HG03439 (cell line): ENCODE data around the gene MBOAT2.

Source experiments
- ATAC-seq: cut with Tn5 transposase; IDR thresholded peaks from one replicate; pipeline ENCODE4 v1.9.1; 2021; ENCODE audit warnings: mild to moderate bottlenecking, moderate library complexity; ENCODE audit not compliant: unreplicated experiment

Gene MBOAT2

DNA sequence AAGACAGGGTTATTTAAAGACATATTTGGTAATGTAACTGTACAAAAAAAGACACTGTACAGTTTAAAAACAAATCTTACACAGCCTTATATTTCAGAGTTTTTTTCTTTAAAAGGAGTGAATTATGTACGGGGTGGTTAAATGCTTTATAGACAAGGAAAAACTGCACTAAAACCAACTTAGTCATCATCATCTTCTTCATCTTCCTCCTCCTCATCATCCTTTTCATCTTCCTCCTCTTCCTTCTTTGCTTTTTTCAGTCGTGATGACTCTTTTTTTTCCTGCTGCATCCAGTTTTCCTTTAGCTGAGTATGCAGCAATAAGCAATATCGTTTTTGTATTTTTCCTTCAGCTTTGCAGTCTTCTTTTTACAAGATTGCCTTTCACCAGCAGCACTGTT lies 14.6 kb upstream of the MBOAT2 start:
- no peak for ATAC-seq

DNA sequence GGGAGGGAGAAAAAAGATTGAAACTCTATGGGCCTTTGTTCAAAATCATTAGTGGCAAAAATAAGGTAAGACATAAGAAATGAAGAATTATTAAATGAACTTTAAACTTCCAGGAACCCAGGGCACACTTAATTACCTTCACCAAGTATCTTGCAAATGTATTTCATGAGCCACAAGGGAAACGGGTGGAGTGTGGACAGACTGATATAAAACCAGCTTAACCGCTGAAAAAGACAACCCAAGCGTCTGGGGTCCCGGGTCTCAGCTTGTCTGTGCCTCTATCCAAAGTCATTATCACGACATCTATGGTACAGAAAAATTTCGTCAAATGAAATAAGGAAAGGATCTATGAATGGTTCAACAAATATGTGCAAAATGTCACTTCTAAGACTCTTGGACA lies 13.9 kb upstream of the MBOAT2 start:
- no peak for ATAC-seq

DNA sequence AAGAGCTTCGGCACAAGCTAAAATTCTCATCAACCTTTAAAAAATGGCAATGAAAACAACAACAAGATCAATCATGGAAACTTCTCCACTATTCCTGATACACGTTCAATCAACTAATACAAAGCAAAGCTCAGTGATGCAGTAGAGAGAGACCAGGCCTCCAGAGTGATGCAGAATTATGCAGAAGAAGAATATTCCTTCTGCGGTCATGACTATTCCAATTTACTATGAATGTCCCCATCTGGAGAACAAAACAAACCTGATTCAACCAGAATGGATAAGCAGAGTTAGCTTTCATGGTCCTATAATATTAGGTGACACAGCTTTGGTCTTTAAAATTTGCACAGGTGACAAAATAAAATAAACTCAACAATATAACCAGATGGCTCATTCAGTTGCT lies 12.5 kb upstream of the MBOAT2 start:
- ATAC-seq, result no peak

DNA sequence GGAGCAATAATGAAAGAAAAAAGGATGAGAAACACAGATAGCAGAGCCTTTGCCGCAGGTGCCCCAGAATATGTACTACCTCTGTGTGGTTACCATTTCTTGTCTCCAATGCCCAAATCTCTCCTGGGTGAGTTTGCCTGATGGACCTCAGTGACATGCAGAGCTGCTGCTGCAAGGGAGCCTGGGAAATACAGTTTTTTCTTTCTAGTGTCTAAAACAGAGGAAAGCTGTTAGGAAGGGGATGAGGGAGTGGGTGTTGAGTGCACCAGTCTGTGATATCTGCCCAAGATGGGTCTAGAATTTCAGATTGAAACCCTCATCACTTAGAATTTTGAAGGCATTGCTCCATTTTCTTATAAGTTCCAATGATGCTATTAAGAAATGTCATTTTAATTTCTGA lies 9.9 kb upstream of the MBOAT2 start:
- no peak for ATAC-seq

DNA sequence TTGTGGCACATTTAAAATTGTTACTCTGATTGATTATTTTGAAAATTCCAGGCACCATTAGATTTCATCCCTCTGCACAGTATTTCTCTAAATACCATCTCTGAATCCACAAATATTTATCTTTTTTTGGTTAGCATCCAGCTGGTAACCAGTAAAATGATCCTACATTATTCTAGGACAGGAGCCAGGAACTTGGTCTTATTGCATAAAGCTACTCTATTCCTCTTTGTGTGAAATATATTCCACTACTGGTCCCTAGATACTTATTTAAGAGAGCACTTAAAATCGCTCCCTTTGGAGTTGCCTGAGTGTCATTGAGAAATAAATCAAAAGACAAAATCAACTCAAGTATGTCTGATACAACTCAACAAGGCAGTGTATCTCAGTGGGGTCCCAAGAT lies 7.4 kb upstream of the MBOAT2 start:
- ATAC-seq, result no peak

DNA sequence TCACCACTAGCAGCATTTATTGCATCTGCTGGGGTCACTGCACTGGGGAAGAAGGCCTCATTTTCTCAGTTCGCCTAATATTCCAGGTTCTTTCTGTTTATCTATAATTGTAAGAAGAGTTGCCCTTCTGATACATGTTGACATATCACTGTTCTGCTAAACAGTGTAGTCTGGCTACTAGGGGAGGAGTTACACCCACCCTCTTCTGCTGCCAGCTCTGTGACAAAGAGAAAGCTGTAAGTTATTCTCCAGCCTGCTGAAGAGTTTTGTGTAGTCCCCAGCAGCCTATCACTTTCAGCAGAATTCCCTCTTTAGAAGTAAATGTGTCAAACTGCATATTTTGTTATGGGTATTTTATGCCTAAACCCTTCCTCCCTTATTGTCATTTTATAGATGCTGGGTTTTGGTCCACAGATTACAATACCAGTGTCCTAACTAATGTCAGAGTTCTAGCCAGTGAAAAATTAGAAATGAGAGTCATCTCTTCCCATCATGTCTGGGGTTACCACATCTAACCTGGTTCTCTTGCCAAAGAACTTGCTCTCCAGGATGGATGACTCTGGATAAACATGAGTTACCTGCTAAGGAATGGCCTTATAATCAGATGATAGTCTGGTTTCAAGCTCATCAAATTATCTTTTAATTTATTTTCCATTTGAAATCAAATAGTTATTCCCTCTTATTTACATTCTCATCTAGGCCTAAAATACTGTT lies 5.6 kb upstream of the MBOAT2 start:
- ATAC-seq, result no peak

DNA sequence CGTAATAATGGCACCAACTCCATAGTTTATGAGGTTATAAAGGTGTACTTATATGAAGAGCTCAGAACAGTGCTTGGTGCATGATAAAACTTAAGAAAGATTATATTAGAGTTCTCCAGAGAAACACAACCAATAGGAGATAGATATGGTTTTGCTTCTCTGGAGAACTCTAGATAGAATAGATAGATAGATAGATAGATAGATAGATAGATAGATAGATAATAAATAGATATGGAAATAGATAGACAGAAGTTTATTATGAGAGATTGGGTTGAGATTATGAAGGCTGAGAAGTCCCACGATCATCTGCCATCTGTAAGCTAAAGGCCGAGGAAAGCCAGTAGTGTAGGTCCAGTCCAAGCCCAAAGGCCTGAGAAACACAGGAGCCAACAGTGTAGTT lies 2.9 kb upstream of the MBOAT2 start:
- no peak for ATAC-seq

DNA sequence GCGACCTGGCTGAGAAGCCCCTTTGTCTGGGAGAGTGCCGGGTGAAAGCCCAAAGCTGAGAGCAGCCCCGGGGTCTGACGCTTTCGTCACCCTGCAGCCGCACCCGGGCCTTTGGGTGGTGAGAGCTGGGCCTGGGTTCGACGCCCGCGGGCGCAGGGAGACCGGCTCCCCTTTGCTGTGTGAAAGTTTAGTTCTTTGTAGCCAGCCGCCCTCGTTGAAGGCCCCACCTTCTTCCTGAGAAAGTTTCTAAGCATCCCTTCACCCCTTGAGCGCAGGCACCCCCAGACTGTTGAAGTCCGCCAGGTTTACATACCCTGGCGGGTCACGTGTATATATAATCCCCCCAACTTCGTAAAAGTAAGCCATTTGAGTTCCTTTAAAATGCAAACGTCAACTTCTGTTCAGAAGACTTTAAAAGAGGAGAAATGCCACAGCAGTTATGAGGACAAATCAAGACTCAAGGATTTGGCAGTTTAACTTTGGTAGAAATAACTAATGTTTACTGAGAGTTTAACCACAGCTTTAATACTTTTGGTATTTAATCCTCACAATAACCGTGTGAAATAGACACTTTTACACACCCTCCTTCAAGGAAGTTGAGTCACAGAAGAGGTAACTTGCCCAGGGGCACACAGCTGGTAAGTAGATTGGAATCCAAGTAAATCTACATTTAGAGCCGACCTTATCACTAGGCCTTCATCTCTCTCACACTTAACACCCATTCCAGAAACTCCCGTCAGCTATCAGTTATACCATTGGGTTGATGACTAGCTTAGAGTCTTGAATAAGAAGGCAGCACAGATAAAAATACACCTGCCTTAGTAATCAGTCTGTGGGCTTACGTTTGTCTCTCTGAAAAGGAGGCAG lies 1.1 kb upstream of the MBOAT2 start:
- ATAC-seq, result no peak

DNA sequence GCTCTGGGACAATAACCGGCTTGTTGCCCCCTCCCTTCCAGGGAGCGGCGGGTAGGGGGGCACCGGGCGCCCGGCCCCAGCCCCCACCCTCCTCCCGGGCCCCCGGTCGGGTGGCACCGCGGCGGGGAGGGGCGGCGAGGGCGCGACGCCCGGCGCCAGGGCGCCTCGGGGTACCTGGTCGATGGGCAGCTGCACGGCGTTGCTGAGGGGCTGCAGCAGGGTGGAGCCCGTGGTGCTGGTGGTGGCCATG lies 193 bp downstream of the MBOAT2 start:
- ATAC-seq, result peak; percentile 10

DNA sequence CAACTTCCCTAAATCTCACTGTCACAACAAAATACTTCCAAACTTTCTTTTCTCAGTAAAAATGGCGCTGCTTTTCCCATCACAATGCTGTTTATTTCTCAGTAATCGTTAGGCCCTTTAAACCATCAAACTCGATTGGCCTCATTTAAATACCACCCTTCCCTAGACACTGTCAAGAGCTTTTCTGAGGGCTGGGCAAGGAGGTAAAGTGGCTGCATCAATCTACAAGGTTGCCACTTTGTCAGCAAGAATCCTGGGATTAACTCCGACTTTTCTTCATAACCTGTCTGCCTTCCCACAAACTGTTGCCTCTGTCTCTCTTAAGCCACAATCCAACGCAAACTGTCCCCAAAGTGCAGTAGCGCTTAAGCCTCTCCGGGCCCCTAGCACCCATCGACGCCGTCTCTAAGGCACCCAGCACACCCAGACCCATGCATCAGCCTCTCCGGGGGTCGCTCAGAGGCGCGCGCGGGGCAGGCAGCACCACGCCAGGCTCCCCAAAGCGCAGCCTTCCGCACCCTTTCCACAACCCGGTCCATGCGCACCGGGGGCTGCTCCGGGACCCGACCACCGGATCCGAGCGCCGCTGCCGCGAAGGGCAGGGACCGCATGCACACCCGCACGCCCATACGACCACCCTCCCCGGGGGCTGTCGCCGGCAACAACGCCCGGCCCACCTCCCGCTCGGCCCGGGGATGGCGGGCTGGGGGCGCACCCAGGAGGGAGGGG lies 683 bp downstream of the MBOAT2 start:
- no peak for ATAC-seq

DNA sequence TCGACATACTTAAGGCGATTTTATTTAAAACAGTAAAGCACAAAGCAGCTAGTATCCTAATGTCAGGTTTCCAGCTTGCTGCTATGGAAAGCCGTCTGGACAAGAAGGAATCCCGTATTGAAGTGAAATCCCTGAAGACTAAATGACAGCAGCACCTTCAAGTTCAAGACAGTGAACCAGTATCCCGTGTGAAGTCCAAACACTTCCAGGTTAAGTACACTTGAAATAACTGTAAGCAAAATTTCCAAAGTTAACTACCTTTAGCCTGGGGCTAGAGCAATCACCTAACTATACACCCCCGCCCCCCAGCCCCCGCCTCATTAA lies 1.2 kb downstream of the MBOAT2 start:
- no peak for ATAC-seq

DNA sequence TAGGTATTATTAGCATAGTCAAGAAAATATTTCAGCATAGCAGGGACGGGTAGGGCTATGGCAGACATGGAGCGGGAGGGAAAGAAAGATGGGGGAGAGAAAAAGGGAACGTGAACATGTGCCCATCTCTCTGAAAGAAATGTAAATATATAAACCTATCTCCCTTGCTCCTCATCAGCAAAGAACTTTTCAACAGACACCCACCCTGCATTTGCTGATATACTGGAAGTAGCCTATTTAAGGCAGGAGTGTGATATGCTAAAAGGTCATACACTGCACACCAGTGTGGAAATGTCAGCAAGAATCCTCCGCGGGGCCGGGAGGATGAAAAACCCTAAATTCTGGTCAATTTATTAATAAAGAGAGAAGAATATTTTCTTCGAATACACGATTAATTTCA lies 1.7 kb downstream of the MBOAT2 start:
- ATAC-seq, result no peak

DNA sequence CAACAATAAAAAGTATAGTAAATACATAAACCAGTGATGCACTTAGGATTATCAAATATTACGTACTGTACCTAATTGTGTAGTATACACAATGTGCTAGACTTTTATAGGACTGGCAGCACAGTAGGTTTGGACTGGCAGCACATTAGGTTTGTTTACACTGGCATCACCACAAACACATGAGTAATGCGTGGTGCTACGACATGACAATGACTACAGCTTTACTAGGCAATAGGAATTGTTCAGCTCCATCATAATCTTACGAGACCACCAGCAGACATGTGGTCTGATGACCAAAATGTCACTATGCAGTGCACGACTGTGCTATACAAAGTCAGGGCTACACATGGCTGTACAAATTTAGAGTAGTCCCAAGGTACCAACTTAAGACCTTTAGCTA lies 2.3 kb downstream of the MBOAT2 start:
- no peak for ATAC-seq

DNA sequence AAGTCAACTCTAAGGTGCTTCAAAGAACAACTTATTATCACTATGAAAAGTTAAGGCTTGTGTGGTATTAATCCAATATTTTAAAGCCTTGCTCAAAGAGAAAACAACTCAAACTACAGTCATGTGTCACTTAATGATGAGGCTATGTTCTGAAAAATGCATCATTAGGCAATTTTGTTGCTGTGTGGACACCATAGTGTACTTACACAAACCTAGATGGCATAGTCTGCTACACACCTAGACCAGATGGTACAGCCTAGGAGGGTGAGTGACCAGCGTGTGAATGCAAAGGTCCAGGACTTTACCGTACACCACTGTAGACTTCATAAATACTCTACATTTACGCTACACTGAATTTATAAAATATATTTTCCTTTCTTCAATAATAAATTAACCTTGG lies 3.0 kb downstream of the MBOAT2 start:
- ATAC-seq, result no peak

DNA sequence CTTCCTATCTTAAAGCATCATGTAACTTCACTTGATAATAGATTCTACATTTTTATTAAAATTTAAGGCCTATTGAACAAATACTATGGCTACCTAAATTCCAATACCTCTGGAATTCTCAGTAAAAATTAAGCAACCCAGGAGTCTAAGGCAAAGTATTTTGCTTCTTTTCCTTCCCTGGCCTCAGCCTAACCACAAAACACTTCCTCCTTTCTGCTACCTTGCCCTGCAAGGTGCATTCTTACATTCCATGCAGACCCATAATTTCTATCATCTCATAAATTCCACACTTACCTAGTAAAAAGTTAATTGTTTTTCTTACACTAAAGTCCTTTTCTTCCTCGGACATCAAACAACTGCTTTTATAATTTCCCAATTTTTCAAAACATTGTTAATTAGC lies 3.7 kb downstream of the MBOAT2 start:
- ATAC-seq, result no peak

DNA sequence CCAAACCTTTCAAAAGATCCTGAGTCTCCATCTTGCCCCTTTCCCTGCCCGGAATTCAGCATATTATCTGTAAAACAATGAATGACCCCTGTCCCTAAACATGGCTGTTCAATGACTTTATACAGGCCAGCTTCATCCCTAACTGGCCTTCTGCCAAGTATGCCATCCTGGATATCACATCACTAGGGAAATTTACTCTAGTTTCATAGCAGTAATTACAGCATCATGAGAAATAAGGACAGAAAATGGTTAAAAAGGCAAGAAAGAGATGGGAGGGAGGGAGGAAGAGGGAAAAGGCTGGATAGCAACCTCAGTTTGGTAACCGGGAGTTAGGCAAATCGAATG lies 4.4 kb downstream of the MBOAT2 start:
- ATAC-seq, result no peak

DNA sequence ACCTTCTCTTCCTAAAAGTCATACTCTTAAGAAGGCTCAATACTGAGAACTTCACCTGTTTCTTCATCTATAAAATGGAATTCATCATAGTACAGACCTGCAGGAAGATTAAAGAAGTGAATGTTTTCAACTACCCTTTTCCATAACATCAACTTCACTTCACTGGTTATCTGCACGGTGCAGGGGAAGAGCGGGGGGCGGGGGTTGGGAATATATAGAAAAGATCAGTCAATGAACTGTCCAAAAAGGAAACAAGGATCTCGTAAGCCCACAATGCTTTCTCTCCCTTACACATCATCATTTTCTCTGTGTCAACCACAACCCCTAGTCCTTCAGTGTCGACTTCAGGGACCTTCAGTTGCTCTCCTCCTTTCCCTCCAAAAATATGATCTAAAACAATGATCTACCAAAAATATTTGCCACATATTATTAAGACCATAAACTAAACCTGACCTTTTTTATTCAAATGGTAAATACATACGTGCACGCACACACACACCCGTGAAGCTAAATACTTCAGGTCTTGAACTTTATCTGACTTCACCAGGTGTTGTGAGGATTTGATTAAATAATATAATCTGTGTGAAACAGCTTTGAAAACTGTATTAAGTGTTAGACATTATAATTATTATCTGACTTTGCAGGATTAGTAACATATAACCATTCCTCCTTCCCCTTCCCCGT lies 4.9 kb downstream of the MBOAT2 start:
- ATAC-seq, result no peak

DNA sequence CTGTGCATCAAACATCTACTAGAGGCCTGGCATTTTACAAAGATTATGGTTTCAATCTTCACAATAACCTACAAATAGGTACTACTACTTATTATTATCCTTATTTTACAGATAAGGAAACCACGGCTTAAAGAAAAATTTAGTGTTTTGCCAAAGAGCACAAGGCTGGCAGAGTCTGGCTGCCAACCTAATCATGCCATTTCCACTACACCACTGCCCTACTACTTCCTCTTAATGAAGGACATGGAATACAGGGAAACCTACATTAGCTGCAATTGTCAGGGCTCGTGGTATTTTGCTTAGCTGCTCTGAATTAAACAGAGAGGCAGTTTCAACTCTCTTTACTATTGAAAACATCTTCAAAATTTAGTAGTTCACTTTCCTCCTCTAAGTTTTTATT lies 5.9 kb downstream of the MBOAT2 start:
- no peak for ATAC-seq

DNA sequence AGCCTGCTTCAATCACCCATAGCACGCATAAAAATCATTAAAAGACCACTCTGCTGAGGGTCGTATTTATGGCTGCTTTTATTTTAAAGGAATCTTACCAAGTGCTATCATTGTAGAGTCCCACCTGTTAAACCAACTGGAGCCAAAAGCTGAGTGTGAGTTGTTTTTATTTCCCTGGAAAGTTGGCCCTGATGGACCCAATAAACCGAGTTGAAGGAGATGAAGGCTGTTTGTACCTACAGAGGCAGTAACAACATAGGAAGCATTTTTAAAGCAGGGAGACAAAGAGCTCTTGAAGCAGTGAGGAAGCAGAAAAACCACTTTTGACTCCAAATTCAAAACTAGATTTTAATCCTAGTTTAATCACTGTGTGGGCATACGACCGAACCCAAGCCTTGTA lies 6.4 kb downstream of the MBOAT2 start:
- ATAC-seq, result no peak

DNA sequence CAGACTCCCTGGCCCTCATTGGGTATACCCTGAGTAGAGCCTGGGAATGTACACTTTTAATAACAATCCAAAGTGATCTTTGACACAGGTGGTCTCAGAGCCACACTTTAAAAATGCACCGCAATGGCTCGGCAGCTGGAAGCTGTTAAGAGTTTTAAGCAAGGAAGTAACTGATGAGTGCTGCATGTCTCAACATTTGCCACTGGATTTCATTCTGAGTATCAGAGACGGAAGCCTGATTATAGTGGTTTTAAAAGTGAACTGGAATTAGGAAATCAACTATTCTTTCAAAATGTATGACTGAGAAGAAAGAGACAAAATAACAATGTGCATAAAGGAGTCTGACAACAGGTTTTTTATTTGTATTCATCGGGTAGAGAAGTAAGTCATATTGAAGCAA lies 7.5 kb downstream of the MBOAT2 start:
- no peak for ATAC-seq

DNA sequence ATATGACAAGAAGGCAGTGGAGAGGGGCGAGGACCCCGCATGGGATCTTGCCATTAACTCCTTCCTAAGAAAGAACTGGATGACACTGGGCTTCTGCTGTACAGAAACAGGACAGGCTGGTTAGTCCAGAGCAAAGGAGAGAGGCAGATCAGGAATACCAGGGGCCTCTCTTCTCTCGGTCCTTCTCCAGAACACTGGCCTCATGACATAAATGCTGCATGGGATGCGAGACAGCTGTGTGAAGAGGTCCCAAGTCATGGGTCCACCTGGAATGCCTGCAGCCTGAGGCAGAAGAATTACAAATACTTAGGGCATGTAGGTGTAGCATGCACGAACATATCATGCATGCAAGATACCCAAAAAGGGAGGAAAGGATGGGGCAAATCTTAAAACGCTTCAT lies 9.1 kb downstream of the MBOAT2 start:
- ATAC-seq, result no peak

DNA sequence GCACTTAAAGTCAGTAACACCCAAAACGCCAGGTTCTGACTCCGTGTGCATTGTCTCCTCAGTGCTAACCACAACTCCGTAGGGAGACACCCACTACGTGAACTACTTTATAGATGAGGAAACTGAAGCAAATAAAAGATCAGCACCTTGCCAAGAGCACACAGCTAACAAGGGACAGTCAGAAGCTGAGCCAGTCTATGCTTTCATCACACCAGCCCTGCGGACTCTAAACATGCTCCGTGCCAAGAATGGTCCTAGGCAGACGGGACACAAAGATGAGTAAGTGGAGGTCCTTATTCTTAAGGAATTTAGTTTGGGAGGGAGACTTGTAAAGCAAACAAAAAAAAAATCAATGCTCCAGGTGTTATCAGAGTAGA lies 9.6 kb downstream of the MBOAT2 start:
- no peak for ATAC-seq
